NOMO-1 (cell line): ENCODE results near the gene VAV2.

Experiments used
- DNase-seq, 2 experiments: peaks; one replicate each; lab custom pipeline; 2025; ENCODE audit not compliant: unreplicated experiment in 2 of 2; lab: John Stamatoyannopoulos, UW

Gene VAV2

DNA sequence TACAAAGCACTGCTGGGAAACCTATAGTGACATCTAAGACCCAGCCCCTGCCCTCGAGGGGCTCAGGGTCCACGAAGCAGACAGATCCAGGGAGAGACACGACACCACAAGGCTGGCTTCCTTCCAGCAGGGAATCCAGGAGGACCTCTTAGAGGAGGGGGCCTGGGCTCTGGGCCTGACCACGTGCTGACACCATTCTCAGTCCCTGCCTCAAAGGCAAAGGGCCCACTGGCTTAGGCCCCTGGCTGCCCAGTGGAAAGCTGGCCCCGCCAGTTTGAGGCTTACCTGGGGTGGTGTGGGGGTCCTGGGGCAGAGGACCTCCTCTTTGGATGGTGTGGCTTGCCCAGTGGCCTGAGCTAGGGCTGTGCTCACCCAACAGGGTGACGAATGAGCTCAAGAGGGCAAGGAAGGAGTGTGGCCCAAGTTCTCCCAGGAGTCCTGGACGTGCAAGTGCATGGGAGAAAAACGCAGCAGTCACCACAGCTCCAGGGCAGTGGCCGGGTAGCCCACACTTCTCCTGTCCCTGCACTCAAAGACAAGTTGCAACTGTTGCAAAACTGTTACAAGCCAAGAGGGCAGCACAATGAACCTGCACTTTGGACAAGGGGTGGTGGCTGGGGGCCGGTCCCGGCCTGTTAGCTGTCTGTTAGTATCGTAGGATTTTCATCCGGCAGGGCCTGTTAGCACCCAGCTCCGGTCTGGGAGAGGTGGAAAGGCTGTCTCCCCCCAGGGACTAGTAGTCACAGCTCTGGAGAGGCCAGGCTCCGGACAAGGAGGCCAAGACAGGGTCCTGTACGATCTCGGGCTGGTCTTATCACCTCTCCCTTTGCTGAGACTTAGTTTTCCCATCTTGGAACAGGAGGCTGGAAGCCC, 252.5 kb downstream of the VAV2 start:
- DNase-seq: no peak

DNA sequence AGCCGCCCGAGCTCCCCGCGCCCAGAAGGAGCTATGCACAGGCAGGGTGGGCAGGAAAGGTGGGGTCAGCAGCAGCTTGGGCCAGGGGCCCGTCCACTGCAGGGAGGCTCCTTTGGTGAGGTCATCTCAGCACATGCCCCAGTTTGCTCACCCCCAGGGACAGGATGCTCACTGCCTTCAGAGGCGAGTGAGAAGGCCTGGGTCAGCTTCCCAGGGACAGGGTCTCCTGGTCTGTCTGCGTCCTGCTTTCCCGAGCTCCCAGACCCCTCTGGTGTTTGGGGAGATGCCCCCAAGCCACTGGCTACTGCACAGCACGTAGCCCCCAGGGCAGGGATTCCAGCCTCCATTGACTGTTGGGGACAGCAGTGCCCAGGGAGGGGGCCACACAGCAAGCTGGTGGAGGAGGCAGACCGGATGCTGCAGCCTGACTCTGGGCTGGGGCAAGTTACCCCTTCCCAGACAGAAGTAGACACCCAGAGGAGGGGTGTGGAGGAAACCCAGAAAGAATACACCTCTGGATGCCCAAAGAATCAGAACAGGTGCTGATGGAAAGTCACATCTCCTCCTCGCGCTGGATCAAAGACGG, 253.4 kb downstream of the VAV2 start:
- DNase-seq: no peak

DNA sequence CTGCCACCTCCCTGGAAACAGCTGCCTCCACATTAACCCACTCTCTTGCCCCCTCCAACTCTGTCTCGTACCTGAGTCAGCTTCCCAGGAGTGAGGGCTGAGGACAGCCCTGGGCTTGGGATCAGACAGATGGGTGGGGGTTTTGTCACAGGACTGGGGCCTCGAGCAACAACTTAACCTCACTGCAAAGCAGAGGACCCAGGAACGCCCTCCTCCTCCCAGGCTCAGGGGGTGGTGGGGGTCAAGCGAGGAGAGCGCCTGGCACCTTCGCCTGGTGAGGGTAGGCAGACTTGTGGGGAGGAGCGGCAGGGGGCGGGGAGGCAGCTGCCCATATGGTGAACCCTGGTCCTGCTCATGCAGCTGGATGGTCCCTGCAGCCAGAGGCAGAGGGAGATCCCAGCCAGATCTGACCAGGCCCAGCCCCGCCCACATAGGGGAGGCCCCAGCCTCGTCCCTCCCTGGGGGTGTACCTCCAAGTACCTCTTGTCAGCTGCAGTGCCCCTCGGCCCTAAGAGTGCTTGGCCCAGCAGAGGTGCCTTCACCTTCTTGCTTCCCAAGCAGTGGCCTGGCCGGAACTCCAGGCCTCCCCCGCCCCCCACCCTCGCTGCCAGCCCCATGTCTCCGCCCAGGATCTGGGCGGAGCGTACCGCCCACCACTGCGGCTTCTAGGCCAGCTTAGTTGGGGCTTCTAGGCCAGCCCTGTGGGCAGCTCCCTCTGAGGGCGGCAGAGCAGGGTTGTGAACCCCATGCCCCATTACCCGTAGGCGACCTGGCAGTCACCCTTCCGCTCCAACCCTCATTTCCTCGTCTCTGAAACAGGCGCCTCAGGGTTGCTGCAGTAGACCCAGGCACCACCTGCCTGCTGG, 254.1 kb downstream of the VAV2 start, which contains the start of gene SARDH:
SARDH (minus strand) TSS at position 579 of the 866 bp plus-strand sequence. CDS start 4,179 bp downstream, outside the sequence.
- DNase-seq: peak in 1 of 2 experiments; percentile 24

DNA sequence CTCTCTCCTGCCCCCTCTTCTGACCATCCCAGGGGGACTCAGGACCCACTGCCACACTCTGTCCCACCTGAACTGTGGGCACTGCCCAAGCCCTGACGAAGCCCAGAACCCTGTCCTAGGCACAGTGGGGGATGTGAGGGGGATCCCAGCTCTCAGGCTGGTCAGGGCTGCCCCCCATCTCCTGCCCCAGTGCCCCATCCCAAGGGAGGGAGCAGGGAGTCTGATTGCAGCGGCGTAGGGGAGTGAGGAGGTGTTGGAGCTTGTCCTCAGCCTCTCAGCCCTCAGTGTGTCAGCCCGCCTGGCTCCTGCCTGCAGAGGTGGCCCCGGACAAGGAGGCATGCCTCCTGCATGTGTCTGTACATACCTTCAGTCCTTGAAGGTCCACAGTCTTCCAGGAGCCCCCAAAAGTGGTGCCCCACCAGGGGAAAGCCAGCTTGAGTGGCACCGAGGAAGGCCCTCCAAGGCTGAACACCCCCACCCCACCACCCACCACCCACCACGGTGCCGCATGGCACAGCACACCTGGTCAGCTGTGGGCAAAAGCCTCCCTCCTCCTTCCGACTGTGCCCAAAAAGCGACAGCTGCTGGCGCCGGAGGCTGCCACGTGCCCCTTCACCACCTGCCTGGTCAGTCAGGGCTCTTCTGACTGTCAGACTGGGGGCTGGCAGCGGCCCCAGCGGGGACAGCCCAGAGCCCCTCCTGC, 254.9 kb downstream of the VAV2 start:
- DNase-seq: no peak

DNA sequence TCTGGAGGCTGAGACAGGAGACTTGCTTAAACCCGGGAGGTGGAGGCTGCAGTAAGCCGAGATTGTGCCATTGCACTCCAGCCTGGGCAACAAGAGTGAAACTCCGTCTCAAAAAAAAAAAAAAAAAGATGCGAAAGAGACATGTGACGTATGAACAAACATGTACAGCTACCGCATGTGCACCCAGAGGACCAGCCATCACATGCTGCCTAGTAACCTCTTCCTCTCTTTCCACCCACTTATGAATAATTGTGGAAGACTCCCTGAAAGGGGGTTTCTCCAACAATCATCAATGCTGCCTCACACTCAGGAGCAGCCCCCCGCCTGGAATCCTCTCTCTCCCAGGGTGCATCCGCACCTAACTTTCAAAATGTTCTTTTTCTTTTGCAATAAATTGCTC, 256.2 kb downstream of the VAV2 start:
- no peak for DNase-seq

DNA sequence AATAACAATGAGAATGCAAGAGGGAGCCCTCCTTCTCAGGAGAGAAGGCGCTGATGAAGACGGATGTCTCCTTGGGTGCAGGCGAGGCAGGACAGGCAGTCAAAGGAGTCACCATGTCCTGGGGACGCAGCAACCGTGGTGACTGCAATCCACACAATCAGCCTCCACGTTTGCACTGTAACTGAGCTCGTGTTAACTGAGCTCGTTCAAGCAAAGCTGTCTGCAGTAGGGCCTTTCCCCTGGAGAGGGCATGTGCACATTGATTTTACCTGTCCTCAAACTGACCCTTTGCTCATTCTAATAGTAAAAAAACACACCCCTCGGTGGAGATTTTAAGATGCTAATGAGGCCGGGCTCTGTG, 256.7 kb downstream of the VAV2 start:
- no peak for DNase-seq

DNA sequence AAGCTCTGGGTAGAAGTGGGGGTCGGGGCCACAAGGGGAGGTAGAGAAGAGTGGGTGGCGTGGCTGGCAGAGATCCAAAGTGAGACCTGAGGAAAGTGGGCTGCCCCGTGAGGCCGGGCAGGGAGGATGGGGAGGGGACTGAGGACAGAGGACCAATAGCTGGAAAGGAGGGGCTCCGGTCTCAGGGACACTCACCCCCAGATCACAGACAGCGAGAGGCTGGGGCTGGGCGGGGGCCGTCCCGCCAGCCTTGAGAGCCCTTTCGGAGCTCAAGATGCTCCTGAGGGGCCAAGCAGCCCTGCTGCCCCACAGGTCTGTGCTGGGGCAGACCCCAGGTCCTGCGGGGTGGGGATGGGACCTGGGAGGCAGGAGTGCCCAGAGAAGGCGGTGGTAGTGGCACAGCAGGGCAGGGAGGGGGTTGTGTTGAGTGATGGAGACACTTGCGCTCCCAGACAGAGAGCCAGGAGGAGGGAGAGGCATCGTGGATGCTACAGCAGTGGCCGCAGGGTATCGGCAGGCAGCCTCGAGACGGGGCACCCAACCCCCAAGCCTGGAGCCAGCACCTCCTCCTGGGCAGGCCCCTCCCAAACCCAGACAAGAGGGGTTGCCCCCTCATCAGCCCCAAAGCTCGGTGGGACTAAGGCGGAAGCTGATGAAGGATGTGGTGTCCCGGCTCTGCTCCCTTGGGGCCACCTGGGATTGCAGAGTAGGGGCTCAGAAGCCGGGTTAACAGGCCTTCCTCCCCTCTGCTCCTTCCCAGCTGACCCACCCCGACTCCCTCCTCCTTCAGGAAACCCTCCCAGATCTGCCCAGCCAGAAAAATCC, 257.3 kb downstream of the VAV2 start:
- DNase-seq: no peak

DNA sequence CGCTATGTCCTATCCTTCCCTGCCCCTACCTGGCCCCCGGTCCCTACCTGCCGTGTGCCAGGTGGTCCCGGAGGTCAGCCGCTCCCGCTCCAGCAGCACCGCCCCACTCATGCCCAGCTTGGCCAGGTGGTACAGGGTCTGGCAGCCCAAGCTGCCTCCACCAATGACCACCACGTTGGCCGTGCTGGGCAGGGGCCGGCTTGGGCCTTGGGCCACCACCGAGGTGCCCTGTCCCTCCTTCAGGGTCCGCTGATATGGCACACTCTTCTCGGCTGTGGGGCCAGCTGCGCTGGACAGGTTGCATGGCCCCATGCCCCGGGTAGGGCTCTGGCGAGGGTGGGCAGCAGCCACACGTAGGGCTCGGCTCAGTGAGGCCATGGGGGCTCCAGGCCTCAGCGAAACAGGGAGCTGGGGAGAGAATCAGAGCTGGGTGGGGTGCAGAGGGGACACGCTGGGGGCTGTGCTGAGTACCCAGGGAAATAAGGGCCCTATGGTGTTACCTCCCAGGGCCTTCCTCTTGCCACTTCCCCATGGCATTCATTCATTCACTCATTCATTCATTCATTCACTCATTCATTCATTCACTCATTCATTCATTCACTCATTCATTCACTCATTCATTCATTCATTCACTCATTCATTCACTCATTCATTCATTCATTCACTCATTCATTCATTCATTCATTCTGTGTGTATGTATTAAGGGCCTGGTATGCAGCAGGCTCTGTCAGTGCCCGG, 258.2 kb downstream of the VAV2 start:
- no peak for DNase-seq

DNA sequence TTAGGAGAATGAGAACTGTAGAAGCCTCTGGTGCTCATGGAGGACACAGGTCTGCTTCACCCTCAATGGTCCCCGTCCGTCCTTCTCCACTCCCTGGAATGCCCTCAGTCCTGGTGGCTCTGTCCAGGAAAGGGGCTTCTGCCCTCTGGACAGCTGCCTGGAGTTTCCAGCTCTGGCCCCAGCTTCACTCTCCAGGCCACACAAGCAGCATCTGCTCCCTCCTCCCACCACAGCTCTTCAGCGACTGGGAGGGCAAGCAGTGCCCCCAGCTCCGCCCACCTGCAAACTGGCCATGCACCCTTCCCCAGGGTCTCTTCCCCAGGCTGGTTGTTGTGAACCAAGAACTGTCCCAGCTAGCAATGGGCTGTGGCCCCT, 258.7 kb downstream of the VAV2 start:
- no peak for DNase-seq

DNA sequence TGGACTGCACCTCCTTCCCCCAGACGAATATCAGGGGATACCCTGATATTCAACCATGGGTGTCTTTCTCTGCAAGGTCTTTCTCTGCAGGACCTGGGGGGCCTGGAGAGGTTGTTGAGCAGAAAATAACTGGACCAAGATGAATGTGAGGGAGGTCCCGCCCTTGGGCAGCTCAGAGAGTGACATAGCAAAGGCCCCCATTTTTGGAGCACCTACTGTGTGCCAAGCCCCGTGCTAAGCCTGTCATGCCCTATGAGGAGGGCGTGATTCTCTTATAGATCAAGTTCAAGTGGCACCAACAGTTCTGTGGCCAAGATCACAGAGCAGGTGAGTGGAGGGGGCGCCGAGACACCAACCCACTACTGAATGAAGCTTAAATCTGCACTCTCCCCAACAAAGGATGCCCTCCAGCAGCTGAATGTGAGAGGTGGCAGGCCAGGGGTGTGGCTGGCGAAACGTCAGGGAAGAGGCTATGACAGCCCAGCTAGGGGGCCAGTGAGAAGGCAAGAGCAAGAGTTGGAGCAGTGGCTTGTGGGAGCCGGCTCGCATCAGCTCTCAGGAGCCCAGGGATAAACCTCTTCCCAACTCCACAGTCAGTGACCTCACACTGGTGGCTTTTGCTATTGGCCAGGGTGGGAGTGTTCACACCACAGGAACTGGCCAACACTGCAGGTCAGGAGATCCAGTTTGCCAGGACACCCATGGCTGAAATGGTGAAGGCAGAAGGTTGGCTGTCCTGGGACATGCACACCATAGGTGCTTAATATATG, 259.3 kb downstream of the VAV2 start:
- no peak for DNase-seq

DNA sequence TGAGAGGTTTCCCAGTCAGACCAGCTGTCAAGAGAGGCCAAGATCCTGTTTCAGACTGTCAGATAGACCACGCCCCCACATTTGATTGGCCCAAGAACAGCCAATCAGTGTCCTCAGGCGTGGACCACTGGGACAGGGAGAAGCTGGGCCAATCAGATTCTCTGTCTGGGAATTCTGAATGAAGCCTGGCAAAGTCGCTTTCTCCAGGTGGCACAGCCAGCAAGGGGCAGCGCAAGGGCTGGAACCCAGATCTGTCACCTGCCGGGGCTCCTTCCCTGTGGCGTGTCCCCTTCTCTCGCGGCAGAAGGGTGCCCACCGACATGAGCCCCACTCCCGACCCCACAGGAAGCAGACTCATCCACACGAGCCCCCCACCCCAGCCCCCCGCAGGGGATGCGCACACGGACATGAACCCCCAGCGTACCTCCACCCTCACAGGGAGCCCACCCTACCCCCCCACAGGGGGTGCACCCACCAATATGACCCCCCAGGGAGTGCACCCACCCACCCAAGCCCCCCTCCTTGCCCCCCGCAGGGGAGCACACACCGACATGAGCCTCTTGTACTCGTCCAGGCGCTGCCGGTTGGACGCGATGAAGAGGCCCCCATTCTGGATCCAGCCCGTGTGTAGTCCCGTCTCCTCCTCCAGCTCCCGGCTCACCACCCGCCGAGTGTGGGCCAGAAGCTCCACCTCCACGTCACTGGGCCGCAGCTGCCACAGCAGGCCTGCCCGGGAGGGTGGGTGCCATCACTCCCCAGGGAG, 260.1 kb downstream of the VAV2 start:
- no peak for DNase-seq

DNA sequence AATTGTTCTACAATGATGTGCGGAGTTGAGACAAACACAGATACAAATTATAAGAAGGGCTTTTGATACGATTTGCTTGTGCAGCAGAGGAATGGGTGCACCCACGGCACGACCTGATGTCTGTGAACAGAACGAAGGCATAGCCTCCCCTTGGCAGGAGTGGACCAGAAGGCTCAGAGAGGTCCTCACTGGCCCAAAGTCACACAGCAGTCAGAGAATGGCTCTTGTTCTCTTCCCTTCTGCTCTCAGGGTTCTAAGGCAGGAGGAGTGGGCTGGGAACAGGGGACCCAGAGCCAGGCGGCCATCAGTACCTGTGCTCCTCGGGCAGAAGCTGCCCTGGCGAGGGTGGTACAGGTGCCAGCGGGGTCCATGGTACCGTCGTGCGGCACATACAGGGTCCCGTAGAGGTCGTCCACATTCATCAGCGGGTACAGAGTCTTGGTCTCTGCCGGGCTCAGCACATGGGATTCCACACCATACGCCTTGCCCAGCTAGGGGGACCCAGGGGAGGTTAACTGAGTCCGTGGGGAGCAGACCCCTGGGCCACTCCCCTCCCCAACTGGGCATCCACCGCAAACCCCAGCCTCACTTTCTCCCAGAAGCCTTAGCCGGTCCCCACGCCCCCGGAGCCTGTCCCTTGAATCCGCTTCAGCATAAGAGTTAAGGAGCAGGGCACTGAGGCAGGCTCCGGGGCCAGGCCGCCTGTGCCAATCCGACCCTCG, 261.0 kb downstream of the VAV2 start:
- DNase-seq: no peak

DNA sequence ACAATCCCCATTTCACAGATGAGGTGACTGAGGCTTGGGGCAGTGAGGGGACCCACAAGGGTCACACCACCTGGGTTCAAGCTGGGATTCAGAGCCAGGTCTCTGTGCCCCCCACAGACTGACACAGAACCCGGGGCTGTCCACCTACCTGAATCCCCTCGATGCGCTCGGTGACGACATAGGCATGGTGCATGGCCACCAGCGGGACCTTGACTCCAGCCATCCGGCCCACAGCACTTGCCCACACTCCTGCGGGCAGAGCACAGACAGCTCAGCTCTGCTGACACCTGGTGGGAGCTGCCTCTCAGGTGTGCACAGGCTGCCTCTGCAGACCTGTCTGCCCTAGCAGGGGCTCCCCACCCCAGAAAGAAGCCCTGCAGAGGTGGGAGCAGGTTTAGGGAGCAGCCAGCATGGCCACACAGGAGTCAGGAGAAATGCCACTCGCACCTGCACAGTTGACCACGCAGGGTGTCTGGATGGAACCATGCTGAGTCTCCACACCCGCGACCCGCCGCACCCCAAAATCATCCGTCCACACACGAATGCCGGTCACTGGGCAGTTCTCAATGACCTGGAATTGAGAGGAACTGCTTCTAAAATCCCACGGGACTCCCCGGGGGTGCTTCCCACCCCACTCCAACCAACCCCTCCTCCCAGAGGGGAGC, 262.4 kb downstream of the VAV2 start:
- DNase-seq: no peak

DNA sequence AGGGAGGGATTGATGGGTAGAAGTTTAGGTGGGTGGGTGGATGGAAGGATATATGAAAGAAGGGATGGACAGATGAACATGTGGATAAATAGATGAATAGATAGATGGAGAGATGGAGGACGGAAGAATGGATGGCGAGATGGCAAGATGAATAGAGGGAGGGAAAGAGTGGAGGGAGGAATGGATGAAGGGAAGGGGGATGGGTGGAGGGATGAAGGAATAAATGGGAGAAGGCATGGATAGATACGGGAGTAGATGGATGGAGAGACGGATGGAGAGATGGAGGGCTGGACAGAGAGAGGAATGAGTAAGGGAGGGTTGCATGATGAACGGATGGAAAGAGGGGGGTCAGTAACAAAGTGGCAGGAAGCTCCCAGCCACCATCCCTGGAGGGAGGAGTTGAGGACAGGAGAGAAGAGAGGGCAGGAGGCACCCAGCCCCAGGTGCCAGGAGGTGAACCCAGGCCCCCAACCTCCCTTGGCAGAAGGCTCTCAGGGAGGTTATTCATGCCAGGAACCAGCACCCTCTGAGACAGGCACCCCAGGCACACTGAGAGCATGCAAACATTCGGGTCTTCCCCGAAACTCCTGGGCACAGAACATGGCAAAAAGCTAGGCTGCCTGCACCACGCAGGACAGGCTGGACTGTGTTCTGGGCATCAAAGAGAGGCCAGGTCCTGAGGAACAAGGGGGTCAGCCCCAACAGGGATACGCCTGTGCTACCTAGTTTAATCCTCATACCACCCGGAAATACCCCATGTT, 263.1 kb downstream of the VAV2 start:
- no peak for DNase-seq

DNA sequence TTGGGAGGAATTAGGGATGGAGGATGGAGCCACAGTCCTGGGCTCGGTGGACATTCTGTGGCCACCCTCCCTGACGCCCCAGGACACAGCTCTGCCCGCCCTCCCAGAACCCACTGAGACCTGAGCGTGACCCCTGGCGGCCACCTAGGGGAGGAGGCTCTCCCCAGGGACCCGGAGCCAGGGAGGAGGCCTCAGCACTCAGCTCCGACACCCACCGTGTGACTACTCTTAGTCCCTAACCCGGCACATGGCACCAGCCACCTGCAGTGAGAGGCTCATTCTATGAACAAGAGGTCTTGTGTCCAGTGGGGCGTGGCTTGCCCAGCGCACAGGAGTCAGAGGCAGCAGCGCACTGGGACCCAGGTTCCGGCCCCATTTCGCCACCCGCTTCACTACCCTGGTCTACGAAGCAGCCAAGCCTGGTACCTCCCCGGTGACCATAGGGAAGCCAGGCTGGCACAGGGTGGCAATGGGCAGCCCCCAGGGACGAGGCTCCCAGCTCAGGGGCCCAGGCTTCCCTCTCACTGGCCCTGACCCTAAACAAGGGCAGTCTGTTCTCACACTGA, 264.2 kb downstream of the VAV2 start:
- DNase-seq: no peak
